ENCODE data around the gene SERPING1. TPM values are rescaled to one million over a fixed set of nuclear protein-coding genes. Genes with fewer than 3 reads are reported as not detected.

SERPING1 gene
- polyA plus RNA-seq, 3 donors, result 133 to 161 (median 138) TPM

DNA sequence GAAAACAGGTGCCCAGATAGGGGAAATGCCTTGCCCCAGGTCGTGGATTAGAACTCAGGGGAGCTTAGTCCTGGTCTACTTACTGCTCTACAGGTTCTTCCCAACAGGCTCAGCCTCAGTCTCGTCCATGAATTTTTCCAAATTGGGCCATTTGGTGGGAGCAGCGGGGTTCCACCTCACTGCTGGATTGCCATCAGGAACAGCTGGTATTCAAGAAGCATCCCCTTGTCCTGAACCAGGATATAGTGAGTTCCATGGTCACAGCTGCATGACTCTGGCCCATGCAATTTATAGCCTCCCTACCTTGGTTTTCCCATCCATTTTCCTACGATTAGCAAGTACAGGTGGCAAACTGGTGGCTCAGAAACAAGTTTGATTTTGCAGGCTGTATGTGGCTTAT is 23.4 kb upstream of the SERPING1 start:
- no peak for DNase-seq (ENCODE audit: extremely low read depth in 1 of 11, low read depth in 9 of 11, low spot score in 4 of 11)

DNA sequence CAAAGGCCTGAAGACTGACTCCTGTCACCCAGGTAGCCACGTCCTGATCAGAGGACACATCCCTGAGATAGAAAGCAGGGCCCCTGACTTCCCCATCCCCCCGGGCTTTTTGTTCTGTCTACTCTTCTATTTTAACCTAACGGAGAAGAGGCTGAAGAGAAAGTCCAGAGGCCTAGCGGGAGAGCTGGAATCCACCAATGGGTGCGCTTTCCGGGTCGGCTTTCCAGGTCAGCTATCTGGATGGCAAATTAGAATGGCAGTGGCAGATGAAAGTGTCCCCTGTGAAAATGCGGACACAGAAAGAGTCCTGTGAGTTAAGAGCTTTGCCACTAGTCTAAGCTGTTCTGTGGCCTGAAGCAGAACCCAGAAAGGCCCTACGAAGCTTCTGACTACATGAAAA is 13.1 kb upstream of the SERPING1 start:
- no peak for DNase-seq (ENCODE audit: extremely low read depth in 1 of 11, low read depth in 9 of 11, low spot score in 4 of 11)

DNA sequence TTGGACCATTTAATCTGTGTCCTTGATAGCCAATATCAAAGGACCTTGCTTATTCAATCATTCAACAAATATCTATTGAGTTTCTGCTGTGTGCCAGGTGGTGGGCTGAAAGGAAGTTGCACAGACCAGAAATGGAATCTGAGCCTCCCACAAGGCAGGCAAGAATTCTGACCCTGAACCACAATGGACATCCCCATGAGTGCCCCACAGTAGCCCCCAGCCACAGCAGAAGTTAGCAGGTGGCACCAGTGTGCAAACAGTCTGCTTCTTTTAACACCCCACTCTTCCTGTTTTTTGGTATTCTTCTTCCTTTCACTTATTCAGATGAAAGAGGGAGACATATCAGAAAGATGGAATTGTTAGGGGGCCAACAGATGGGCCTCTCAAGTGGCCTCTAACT is 12.2 kb upstream of the SERPING1 start:
- no peak for DNase-seq (ENCODE audit: extremely low read depth in 1 of 11, low read depth in 9 of 11, low spot score in 4 of 11)

DNA sequence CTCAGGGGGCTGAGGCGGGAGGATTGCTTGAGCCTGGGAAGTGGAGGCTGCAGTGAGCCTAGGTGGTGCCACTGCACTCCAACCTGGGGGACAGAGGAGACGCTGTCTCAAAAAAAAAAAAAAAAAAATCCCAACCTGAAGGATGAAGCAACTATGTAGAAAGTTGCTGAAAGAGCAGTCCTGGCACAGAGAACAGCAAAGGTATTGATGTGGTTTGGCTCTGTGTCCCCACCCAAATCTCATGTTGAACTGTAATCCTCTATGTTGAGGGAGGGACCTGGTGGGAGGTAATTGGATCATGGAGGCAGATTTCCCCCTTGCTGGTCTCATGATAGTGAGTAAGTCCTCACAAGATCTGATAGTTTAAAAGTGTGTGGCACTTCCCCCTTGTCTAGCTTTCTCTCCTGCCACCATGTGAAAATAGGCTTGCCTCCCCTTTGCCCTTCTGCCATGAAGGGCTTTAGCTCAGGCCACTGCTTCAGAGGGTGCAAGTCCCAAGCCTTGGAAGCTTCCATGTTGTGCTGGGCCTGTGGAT is 10.7 kb upstream of the SERPING1 start:
- DNase-seq (ENCODE audit: extremely low read depth in 1 of 11, low read depth in 9 of 11, low spot score in 4 of 11), result no peak

DNA sequence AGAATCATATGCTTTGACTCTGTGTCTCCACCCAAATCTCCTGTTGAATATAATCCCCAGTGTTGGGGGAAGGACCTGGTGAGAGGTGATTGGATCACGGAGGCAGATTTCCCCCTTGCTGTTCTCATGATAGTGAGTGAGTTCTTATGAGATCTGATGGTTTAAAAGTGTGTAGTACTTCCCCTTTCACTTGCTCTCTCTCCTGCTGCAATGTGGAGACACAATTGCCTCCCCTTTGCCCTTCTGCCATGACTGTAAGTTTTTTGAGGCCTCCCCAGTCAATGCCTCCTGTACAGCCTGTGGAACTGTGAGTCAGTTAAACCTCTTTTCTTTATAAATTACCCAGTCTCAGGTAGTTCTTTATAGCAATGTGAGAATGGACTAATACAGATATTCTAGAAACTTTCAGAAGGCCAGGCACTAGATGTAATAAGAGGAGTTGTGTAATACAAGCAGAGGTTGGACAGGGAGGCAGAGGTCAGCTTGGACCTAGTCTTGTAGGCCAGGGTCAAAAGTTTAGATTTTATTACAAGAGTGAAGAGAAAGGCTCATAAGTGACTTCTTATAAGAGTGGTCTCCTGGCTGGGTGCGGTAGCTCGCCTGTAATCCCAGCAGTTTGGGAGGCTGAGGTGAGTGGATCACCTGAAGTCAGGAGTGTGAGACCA is 9.3 kb upstream of the SERPING1 start:
- DNase-seq (ENCODE audit: extremely low read depth in 1 of 11, low read depth in 9 of 11, low spot score in 4 of 11), result no peak

DNA sequence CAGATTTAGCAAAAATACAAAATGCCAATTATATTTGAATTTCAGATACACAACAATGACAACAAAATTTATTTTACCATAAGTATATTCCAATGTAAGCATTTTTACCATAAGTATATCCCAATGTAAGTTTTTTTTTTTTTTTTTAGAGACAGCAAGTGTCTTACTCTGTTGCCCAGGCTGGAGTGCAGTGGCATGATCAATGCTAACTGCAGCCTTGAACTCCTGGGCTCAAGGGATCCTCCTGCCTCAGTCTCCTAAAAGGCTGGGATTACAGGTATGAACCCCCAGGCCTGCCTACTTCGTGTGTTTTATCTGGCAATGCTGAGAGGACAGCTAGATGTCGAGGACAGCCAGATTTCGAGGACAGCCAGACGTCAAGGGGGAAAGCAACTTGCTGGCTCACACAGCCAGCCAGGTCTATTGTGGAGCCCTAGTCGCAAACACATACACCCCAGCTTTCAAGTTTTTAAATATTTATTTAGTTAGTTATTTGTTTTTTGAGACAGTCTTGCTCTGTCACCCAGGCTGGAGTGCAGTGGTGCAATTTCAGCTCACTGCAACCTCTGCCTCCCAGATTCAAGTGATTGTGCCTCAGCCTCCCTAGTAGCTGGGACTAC is 1.1 kb upstream of the SERPING1 start:
- no peak for DNase-seq (ENCODE audit: extremely low read depth in 1 of 11, low read depth in 9 of 11, low spot score in 4 of 11)

DNA sequence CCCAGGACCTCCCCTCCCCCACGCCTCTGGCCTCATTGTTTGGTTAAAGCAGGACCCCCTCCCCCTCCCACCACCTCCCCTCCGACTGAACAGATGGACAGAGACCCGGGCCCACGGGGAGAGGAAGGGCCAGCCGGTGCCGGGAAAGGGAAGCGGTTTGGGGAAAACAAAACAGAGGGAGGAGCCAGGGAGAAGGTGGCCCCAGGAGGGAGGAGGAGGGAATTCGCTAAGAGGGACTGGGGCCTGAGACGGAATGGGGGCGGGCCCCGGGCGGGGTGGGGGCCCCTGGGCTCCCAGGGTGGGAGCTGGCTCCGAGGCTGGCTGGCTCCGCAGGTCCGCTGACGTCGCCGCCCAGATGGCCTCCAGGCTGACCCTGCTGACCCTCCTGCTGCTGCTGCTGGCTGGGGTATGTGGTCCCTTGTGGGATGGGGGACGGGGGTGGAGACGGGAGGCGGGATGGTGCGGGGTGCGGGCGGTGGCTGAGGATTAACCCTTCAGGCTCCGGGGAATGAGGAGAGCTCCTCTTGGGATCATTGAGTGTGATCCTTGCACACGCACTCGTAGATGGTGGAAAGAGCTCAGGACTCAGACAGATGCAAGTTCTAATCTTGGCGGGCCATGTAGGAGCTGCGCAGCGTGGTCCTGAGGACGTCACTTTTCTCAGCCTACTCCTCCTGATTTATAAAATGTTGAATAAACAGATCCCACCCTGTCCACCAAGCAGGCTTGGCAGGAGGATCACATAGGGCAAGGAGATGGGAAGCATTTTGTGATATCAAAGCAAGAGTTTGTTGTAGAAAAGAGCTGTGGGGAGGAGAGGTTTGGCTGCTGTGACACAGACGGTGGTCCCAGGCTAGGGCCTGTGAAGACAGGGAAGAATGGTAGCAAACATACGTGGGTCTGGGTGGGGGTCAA is 688 bp downstream of the SERPING1 start:
- peak in 10 of 11 donors; percentile 50 to 83 (median 73) for DNase-seq (ENCODE audit: extremely low read depth in 1 of 11, low read depth in 9 of 11, low spot score in 4 of 11)

DNA sequence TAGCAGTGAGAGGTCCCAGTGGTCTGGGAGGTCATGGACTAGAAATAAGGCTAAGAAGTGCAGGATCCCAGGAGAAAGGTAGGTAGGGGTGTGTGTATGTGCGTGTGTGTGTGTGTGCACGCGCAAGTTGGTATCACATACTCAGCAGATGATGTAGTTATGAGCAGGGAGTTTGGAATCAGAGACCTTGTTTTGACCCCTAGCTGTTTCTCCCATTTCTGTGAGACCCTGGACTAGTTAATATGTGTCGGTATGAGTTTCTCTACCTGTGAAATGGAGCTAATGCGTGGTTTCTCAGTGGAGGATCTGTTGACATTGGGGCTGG is 1.3 kb downstream of the SERPING1 start:
- DNase-seq (ENCODE audit: extremely low read depth in 1 of 11, low read depth in 9 of 11, low spot score in 4 of 11), result peak in 1 of 11 donors; percentile 10

DNA sequence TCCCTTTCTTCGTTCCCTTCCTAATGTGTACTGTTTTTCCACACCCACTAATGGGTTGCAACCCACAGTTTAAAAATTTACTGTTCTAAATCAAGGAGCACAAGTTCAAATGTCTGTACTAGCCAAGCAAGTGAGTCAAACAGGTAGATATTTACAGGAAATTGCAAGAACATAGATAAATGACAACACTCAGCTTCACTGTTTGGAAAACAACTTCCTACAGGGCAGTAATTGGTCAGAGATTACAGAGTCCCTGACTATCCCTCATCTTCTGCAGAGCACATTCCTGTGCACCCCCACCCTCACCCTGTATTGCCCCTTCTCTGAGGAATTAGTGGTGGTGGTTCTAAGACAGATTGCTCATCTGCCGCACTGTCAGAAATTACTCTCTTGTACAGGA is 1.9 kb downstream of the SERPING1 start:
- DNase-seq (ENCODE audit: extremely low read depth in 1 of 11, low read depth in 9 of 11, low spot score in 4 of 11), result no peak

DNA sequence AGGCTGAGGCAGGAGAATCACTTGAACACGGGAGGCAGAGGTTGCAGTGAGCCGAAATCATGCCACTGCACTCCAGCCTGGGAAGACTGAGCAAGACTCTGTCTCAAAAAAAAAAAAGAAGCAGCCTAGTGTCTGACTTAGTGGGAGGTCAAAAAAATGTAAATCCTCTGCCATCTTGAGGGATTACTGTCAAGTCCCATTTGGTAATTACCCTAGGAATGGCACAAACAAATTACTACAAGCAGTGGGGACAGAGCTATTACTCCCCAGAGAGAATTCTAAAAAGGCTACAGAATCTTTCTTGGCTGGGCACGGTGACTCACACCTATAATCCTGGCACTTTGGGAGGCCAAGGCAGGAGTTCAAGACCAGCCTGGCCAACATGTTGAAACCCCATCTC is 3.8 kb downstream of the SERPING1 start:
- no peak for DNase-seq (ENCODE audit: extremely low read depth in 1 of 11, low read depth in 9 of 11, low spot score in 4 of 11)

DNA sequence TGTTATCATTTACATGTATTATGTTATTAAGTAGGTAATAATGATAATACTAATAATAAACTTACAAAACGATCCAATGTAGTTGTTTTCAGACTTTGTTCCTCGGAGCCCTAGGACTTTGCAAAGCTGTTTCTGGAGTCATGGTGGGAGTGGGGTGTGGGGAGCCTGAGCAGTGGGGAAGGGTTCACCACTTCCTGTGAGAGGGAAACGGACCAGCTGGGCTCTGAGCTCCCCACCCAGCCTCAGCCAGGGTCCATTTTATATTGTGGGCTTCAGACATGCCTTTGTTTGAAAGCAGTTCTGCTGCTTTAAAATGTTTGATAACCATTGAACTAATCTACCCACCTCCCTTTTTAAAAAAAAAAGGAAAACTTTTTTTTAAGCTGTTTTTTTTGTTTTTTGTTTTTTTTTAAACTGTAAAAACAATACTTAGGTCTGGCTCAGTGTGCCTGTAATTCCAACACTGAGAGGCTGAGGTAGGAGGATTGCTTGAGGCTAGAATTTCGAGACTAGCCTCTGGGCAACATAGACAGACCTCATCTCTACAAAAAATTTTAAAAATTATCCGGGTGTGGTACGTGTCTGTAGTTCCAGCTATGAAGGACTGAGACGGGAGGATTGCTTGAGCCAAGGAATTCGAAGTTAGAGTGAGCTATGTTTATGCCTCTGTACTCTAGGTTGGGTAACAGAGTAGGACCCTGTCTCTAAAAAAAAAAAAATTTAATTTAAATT is 7.0 kb downstream of the SERPING1 start:
- no peak for DNase-seq (ENCODE audit: extremely low read depth in 1 of 11, low read depth in 9 of 11, low spot score in 4 of 11)

DNA sequence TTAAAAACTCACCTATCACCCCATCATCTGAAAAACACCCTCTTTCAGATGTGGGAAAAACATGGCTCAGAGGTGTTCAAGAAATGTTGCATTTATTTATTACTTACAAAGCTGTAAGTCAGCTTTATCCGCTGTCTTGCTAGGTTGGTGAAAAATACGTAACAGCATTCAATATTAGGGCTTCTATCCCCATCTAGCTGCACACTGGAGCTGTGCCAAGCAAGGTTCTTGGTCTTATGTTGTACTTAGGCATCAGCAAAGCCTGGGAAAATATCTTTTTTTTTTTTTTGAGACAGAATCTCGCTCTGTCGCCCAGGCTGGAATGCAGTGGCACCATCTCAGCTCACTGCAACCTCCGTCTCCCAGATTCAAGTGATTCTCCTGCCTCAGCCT is 7.5 kb downstream of the SERPING1 start:
- no peak for DNase-seq (ENCODE audit: extremely low read depth in 1 of 11, low read depth in 9 of 11, low spot score in 4 of 11)

DNA sequence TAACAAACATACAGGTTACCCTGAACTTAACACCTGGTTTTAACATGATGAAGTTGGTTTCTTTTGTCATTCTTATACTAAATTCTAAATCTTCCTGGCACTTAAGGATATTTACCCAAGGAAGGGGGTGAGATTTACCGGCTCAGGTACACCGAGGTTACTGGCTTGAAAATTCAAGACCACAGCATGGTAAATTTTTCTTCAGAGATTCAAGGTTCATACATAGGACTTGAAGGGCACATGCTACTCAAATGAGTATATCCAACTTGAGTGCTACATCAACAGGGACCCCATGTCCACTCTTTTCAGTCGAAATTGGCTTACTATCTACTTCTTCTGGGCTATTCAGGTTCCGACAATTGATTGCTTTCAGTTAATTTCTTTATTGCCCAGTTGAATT is 12.7 kb downstream of the SERPING1 start:
- DNase-seq (ENCODE audit: extremely low read depth in 1 of 11, low read depth in 9 of 11, low spot score in 4 of 11), result no peak

DNA sequence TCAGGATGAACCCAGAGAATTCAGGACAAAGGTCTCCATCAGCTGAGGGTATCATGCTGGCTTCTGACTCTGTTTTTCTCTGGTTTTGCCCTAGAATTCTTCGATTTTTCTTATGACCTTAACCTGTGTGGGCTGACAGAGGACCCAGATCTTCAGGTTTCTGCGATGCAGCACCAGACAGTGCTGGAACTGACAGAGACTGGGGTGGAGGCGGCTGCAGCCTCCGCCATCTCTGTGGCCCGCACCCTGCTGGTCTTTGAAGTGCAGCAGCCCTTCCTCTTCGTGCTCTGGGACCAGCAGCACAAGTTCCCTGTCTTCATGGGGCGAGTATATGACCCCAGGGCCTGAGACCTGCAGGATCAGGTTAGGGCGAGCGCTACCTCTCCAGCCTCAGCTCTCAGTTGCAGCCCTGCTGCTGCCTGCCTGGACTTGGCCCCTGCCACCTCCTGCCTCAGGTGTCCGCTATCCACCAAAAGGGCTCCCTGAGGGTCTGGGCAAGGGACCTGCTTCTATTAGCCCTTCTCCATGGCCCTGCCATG is 16.8 kb downstream of the SERPING1 start:
- no peak for DNase-seq (ENCODE audit: extremely low read depth in 1 of 11, low read depth in 9 of 11, low spot score in 4 of 11)

DNA sequence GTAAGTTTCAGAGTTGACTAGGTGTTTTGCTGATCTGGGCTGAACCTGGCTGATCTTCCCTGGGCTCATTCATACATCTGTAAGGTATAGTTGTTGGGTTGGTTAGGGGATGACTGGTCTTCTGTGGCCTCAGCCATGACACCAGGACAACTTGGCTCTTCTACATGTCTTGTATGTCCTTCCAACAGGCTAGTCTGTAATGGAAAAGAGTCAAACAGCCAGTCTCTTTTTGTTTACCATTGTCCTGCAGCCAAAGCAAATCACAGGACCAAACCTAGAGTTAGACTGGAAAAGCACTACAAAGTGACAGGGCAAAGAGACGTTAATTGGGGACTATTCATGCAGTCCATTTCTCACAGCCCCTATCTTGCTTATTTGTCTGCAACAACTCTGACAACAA is 17.8 kb downstream of the SERPING1 start:
- DNase-seq (ENCODE audit: extremely low read depth in 1 of 11, low read depth in 9 of 11, low spot score in 4 of 11), result no peak

DNA sequence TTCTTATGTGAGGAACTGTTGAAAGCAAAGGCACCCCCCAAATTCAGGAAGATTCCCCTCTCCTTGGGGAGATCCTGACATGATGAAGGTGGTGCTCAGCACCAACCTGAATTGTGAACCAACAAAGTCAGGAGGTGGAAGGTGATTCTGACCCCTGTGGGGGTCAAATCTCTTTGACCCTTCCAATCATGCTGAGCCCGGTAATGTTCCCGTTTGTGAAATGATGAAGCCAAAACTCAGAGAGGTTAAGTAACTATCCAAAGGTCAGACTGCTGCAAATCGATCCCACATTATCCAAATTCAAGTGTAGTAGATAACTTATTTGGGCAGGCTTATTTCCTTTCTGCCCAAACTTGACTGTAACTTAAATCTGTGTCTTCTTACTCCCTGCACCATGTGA is 19.1 kb downstream of the SERPING1 start:
- no peak for DNase-seq (ENCODE audit: extremely low read depth in 1 of 11, low read depth in 9 of 11, low spot score in 4 of 11)

DNA sequence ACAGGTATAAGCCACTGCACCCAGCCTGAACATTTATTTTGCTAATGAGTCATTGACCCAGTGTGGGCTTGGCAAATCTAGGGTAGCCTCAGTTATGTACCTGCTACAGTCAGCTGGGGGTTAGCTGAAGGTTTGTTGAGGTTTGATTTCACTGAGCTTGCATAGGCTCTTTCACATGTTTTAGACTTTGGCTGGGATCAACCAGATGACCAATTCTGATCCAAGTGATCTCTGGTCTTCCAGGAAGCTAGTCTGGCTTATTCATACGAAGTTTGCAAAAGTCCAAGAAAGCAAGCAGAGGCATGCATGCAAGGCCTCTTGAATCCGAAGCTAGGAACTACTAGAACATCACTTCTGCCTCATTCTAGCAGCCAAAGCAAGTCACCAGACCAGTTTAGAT is 21.0 kb downstream of the SERPING1 start:
- DNase-seq (ENCODE audit: extremely low read depth in 1 of 11, low read depth in 9 of 11, low spot score in 4 of 11), result no peak

DNA sequence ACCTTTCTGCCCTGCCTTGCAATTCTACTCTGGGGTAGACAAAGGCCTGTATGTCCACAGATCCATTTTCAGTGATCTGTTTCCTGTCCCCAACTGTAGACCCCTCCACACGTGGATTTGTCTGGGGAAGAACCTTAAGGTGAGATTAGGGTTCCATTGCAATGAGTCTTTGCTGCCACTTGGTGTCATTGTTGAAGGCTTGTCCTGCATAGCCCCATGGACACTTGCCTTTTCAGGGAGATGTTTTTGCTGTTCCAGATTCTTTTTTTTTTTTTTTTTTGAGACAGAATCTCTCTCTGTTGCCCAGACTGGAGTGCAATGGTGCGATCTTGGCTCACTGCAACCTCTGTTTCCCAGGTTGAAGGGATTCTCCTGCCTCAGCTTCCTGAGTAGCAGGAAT is 21.8 kb downstream of the SERPING1 start:
- no peak for DNase-seq (ENCODE audit: extremely low read depth in 1 of 11, low read depth in 9 of 11, low spot score in 4 of 11)

DNA sequence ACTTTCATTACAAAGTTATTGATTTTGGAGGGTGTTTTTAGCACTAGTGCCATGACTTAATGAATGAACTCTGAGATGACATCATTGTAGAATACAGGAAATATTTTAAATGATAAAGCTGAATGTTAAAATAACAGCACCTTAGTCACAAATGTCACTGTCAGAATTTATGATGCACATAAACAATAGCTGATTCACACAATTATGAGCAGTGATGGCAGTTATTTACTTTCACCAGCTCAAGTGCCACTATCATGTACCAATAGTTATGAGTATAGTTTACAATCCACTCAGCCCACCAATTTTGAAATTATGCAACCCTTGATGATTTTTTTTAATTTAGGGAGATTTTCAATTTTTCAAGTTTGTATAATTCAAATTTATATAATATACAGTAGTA is 23.0 kb downstream of the SERPING1 start:
- DNase-seq (ENCODE audit: extremely low read depth in 1 of 11, low read depth in 9 of 11, low spot score in 4 of 11), result no peak
